ENCODE results near the gene C1orf21. TPM values are rescaled to one million over a fixed set of nuclear protein-coding genes. Genes with fewer than 3 reads are reported as not detected.

The C1orf21 gene
- total RNA-seq, 1 experiment from 2014 or later: 28.5 TPM

DNA sequence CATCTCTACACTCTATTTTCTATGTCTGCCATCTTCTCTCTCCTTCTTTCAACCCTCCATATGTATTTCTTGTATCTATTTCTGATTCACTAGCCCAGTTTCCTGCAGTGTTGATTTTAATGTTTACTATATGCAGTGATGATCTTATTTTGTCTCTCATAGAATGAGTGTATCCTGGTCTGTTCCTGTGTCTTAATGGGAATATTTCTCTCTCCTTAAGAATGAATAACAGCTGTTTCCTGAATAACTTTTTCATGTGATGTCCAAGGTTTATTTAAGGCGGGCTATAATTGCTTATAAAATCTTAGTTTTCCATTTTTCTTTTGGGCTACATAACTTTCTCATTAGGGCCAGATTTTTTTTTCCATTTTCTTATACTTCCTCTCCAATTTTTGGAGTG lies 144.5 kb downstream of the C1orf21 start (continued):
- TF ChIP-seq, protein P1, sequence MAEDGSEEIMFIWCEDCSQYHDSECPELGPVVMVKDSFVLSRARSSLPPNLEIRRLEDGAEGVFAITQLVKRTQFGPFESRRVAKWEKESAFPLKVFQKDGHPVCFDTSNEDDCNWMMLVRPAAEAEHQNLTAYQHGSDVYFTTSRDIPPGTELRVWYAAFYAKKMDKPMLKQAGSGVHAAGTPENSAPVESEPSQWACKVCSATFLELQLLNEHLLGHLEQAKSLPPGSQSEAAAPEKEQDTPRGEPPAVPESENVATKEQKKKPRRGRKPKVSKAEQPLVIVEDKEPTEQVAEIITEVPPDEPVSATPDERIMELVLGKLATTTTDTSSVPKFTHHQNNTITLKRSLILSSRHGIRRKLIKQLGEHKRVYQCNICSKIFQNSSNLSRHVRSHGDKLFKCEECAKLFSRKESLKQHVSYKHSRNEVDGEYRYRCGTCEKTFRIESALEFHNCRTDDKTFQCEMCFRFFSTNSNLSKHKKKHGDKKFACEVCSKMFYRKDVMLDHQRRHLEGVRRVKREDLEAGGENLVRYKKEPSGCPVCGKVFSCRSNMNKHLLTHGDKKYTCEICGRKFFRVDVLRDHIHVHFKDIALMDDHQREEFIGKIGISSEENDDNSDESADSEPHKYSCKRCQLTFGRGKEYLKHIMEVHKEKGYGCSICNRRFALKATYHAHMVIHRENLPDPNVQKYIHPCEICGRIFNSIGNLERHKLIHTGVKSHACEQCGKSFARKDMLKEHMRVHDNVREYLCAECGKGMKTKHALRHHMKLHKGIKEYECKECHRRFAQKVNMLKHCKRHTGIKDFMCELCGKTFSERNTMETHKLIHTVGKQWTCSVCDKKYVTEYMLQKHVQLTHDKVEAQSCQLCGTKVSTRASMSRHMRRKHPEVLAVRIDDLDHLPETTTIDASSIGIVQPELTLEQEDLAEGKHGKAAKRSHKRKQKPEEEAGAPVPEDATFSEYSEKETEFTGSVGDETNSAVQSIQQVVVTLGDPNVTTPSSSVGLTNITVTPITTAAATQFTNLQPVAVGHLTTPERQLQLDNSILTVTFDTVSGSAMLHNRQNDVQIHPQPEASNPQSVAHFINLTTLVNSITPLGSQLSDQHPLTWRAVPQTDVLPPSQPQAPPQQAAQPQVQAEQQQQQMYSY (CRISPR knock-in tag; IDR thresholded peaks at IDR 0.05): no peak
- TF ChIP-seq HMGA2 (CRISPR knock-in tag; IDR thresholded peaks at IDR 0.05) (no peak), ZNF671 (CRISPR knock-in tag; IDR thresholded peaks at IDR 0.05) (no peak), ETV6 (CRISPR knock-in tag; IDR thresholded peaks at IDR 0.05) (no peak), RORB (CRISPR knock-in tag; IDR thresholded peaks at IDR 0.05) (no peak)
- TF ChIP-seq, protein P2, sequence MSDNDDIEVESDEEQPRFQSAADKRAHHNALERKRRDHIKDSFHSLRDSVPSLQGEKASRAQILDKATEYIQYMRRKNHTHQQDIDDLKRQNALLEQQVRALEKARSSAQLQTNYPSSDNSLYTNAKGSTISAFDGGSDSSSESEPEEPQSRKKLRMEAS (CRISPR knock-in tag; IDR thresholded peaks at IDR 0.05): no peak

- 0 out of 2 replicates have a peak, but pooled peaks cover 8% of the 10 kb centered on the region for H3K4me1 Mint-ChIP-seq
- no peaks in the 10 kb centered on the region for H3K27me3 Mint-ChIP-seq (ENCODE audit: low read depth)
- peaks cover 13% of the 10 kb centered on the region for H3K36me3 Mint-ChIP-seq
- ATAC-seq: no peak
- POLR2A ChIA-PET: interaction anchor here (0.6 kb wide), 1 partner anchor 133 kb away, joined by 7 read pairs; no protein-coding TSS in a partner anchor
- TF ChIP-seq NFE2L1 (CRISPR knock-in tag; IDR thresholded peaks at IDR 0.05) (no peak), ZNF512 (CRISPR knock-in tag; IDR thresholded peaks at IDR 0.05; ENCODE audit: borderline replicate concordance) (no peak), ERG (CRISPR knock-in tag; IDR thresholded peaks at IDR 0.05) (no peak), ZNF232 (CRISPR knock-in tag; IDR thresholded peaks at IDR 0.05) (no peak), SMAD3 (CRISPR knock-in tag; IDR thresholded peaks at IDR 0.05; ENCODE audit: borderline replicate concordance) (no peak), TEAD1 (CRISPR knock-in tag; IDR thresholded peaks at IDR 0.05) (no peak), ATF1 (CRISPR knock-in tag; IDR thresholded peaks at IDR 0.05) (no peak), CREB1 (CRISPR knock-in tag; IDR thresholded peaks at IDR 0.05) (no peak), NFYB (CRISPR knock-in tag; conservative IDR thresholded peaks at IDR 0.05; ENCODE audit: low read depth) (no peak), FOXK1 (CRISPR knock-in tag; IDR thresholded peaks at IDR 0.05) (no peak), EMX1 (CRISPR knock-in tag; IDR thresholded peaks at IDR 0.05) (no peak), MXD4 (CRISPR knock-in tag; IDR thresholded peaks at IDR 0.05; ENCODE audit: borderline replicate concordance) (no peak), USF1 (CRISPR knock-in tag; IDR thresholded peaks at IDR 0.05) (no peak), IRF2 (CRISPR knock-in tag; IDR thresholded peaks at IDR 0.05; ENCODE audit: borderline replicate concordance, low read depth) (no peak)
- TF ChIP-seq, protein P3, sequence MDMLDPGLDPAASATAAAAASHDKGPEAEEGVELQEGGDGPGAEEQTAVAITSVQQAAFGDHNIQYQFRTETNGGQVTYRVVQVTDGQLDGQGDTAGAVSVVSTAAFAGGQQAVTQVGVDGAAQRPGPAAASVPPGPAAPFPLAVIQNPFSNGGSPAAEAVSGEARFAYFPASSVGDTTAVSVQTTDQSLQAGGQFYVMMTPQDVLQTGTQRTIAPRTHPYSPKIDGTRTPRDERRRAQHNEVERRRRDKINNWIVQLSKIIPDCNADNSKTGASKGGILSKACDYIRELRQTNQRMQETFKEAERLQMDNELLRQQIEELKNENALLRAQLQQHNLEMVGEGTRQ (CRISPR knock-in tag; IDR thresholded peaks at IDR 0.05): no peak
- TF ChIP-seq, protein P4, sequence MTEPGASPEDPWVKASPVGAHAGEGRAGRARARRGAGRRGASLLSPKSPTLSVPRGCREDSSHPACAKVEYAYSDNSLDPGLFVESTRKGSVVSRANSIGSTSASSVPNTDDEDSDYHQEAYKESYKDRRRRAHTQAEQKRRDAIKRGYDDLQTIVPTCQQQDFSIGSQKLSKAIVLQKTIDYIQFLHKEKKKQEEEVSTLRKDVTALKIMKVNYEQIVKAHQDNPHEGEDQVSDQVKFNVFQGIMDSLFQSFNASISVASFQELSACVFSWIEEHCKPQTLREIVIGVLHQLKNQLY (CRISPR knock-in tag; IDR thresholded peaks at IDR 0.05): no peak
- CTCF ChIA-PET: interaction anchor here (3.4 kb wide), 1 partner anchor 132 kb away, joined by 15 read pairs; no protein-coding TSS in a partner anchor
- H3K4me3 Mint-ChIP-seq: no peak overlapping the region
- H3K9me3 Mint-ChIP-seq: peaks cover 12% of the 10 kb centered on the region
- H3K27ac Mint-ChIP-seq: no peak overlapping the region
- no peak for DNase-seq (ENCODE audit: low spot score)
Observed at GRCh38 chr1:184532199-184532598, 145.4 kb downstream of the C1orf21 start.

Measured in WTC11 (cell line).